Activated T-helper 2 cell treated with anti-CD3 and anti-CD28 coated beads, Interferon-gamma antibody, Interleukin-2, Interleukin-4, amounts not matched to agents 10 μg/mL and 5 μg/mL and 100 μg/mL, durations not matched to agents 14 hours and 24 hours and 36 hours (primary cell): ENCODE measurements around the gene ZCCHC3. TPM values are rescaled to one million over a fixed set of nuclear protein-coding genes. Genes with fewer than 3 reads are reported as not detected.

Experiments used
- DNase-seq: peaks from one replicate; pipeline ENCODE4 v3.0.0; 2021; ENCODE audit warnings: low spot score
- H3K27ac Mint-ChIP-seq: one replicate; pipeline ENCODE4 v1.8.0; 2021; ENCODE audit warnings: mixed read lengths
- H3K27me3 Mint-ChIP-seq: one replicate; pipeline ENCODE4 v1.8.0; 2021; ENCODE audit warnings: low read depth, mixed read lengths
- H3K36me3 Mint-ChIP-seq: one replicate; pipeline ENCODE4 v1.8.0; 2021; ENCODE audit warnings: low read depth, mixed read lengths
- H3K4me1 Mint-ChIP-seq: one replicate; pipeline ENCODE4 v1.8.0; 2021; ENCODE audit warnings: low read depth, mixed read lengths
- H3K4me3 Mint-ChIP-seq: one replicate; pipeline ENCODE4 v1.8.0; 2021; ENCODE audit warnings: low read depth, mild to moderate bottlenecking, moderate library complexity, mixed read lengths
- H3K9me3 Mint-ChIP-seq: one replicate; pipeline ENCODE4 v1.8.0; 2021; ENCODE audit warnings: mixed read lengths
- intact Hi-C: fragments of 100-400 bp; cut with micrococcal nuclease; formaldehyde crosslinking; loops from one replicate; pipeline ENCODE4 v1.15.1; 2023
- total RNA-seq: library from RNA; stranded (reverse); gene quantifications from 2 replicates; pipeline ENCODE4 v1.2.3, GENCODE V29; 2022

ZCCHC3 gene
- total RNA-seq, 1 donor from 2014 or later, result 27.6 TPM

- H3K4me1 Mint-ChIP-seq, result peaks cover 6% of the 10 kb centered on the region
- intact Hi-C loops, result no loop called here
- H3K9me3 Mint-ChIP-seq, result no peaks in the 10 kb centered on the region
- no peak for DNase-seq
- no peak overlapping the region for H3K4me3 Mint-ChIP-seq
- no peaks in the 10 kb centered on the region for H3K27me3 Mint-ChIP-seq
- no peak overlapping the region for H3K27ac Mint-ChIP-seq
- peaks cover 8% of the 10 kb centered on the region for H3K36me3 Mint-ChIP-seq
Measured at GRCh38 chr20:271528-271927, 25.8 kb upstream of the ZCCHC3 start.

- no peak for DNase-seq
- Mint-ChIP-seq H3K4me3 (no peak overlapping the region), H3K27ac (no peak overlapping the region), H3K36me3 (peaks cover 8% of the 10 kb centered on the region), H3K27me3 (no peaks in the 10 kb centered on the region), H3K4me1 (no peaks in the 10 kb centered on the region), H3K9me3 (no peaks in the 10 kb centered on the region)
- intact Hi-C loops, result no loop called here
Measured at GRCh38 chr20:272718-273117, 24.7 kb upstream of the ZCCHC3 start.

GRCh38 chr20:273884-274283 is 23.5 kb upstream of the ZCCHC3 start:
- Mint-ChIP-seq H3K4me3 (no peak overlapping the region), H3K27ac (no peak overlapping the region), H3K4me1 (no peaks in the 10 kb centered on the region), H3K9me3 (no peaks in the 10 kb centered on the region), H3K36me3 (peaks cover 14% of the 10 kb centered on the region), H3K27me3 (no peaks in the 10 kb centered on the region)
- intact Hi-C loops, result no loop called here
- DNase-seq, result no peak

- intact Hi-C loops, result no loop called here
- Mint-ChIP-seq H3K36me3 (peaks cover 14% of the 10 kb centered on the region), H3K27me3 (no peaks in the 10 kb centered on the region), H3K9me3 (no peaks in the 10 kb centered on the region), H3K27ac (no peak overlapping the region), H3K4me3 (no peak overlapping the region), H3K4me1 (no peaks in the 10 kb centered on the region)
- DNase-seq, result no peak
Measured at GRCh38 chr20:275791-276190, 21.6 kb upstream of the ZCCHC3 start.

GRCh38 chr20:276620-277495 is 20.5 kb upstream of the ZCCHC3 start:
- Mint-ChIP-seq H3K4me3 (no peak overlapping the region), H3K4me1 (no peaks in the 10 kb centered on the region), H3K27ac (no peak overlapping the region), H3K27me3 (no peaks in the 10 kb centered on the region), H3K9me3 (no peaks in the 10 kb centered on the region), H3K36me3 (peaks cover 16% of the 10 kb centered on the region)
- intact Hi-C loops, result no loop called here
- no peak for DNase-seq

GRCh38 chr20:277496-277781 is 19.9 kb upstream of the ZCCHC3 start:
- H3K4me3 Mint-ChIP-seq, result no peak overlapping the region
- DNase-seq, result no peak
- peaks cover 16% of the 10 kb centered on the region for H3K36me3 Mint-ChIP-seq
- H3K9me3 Mint-ChIP-seq, result no peaks in the 10 kb centered on the region
- H3K27ac Mint-ChIP-seq, result no peak overlapping the region
- intact Hi-C loops, result no loop called here
- H3K27me3 Mint-ChIP-seq, result no peaks in the 10 kb centered on the region
- H3K4me1 Mint-ChIP-seq, result no peaks in the 10 kb centered on the region

- H3K9me3 Mint-ChIP-seq, result no peaks in the 10 kb centered on the region
- intact Hi-C loops, result no loop called here
- peaks cover 16% of the 10 kb centered on the region for H3K36me3 Mint-ChIP-seq
- no peaks in the 10 kb centered on the region for H3K4me1 Mint-ChIP-seq
- no peak overlapping the region for H3K4me3 Mint-ChIP-seq
- no peak overlapping the region for H3K27ac Mint-ChIP-seq
- H3K27me3 Mint-ChIP-seq, result no peaks in the 10 kb centered on the region
- no peak for DNase-seq
Measured at GRCh38 chr20:278181-278580, 19.2 kb upstream of the ZCCHC3 start.

- no peaks in the 10 kb centered on the region for H3K27me3 Mint-ChIP-seq
- no peaks in the 10 kb centered on the region for H3K4me1 Mint-ChIP-seq
- intact Hi-C loops, result no loop called here
- no peak overlapping the region for H3K4me3 Mint-ChIP-seq
- no peak overlapping the region for H3K27ac Mint-ChIP-seq
- H3K9me3 Mint-ChIP-seq, result no peaks in the 10 kb centered on the region
- DNase-seq, result no peak
- peaks cover 16% of the 10 kb centered on the region for H3K36me3 Mint-ChIP-seq
Measured at GRCh38 chr20:278607-279571, 18.5 kb upstream of the ZCCHC3 start.

- H3K27ac Mint-ChIP-seq, result no peak overlapping the region
- intact Hi-C loops, result no loop called here
- peaks cover 12% of the 10 kb centered on the region for H3K4me1 Mint-ChIP-seq
- H3K4me3 Mint-ChIP-seq, result no peak overlapping the region
- H3K9me3 Mint-ChIP-seq, result no peaks in the 10 kb centered on the region
- peaks cover 10% of the 10 kb centered on the region for H3K36me3 Mint-ChIP-seq
- H3K27me3 Mint-ChIP-seq, result no peaks in the 10 kb centered on the region
- no peak for DNase-seq
Measured at GRCh38 chr20:284172-284571, 13.2 kb upstream of the ZCCHC3 start.

- H3K36me3 Mint-ChIP-seq, result peaks cover 11% of the 10 kb centered on the region
- DNase-seq, result no peak
- H3K9me3 Mint-ChIP-seq, result no peaks in the 10 kb centered on the region
- H3K27me3 Mint-ChIP-seq, result no peaks in the 10 kb centered on the region
- H3K4me3 Mint-ChIP-seq, result no peak overlapping the region
- H3K4me1 Mint-ChIP-seq, result peaks cover 19% of the 10 kb centered on the region
- no peak overlapping the region for H3K27ac Mint-ChIP-seq
- intact Hi-C loops, result no loop called here
Measured at GRCh38 chr20:286508-286907, 10.9 kb upstream of the ZCCHC3 start.

GRCh38 chr20:288956-289692 is 8.2 kb upstream of the ZCCHC3 start:
- Mint-ChIP-seq H3K36me3 (peaks cover 11% of the 10 kb centered on the region), H3K27me3 (no peaks in the 10 kb centered on the region), H3K9me3 (no peaks in the 10 kb centered on the region), H3K4me3 (no peak overlapping the region), H3K4me1 (peaks cover 19% of the 10 kb centered on the region), H3K27ac (no peak overlapping the region)
- intact Hi-C loops, result no loop called here
- DNase-seq, result no peak

GRCh38 chr20:289693-290083 is 7.7 kb upstream of the ZCCHC3 start:
- DNase-seq, result no peak
- no peak overlapping the region for H3K4me3 Mint-ChIP-seq
- intact Hi-C loops, result loop anchor here (1.0 kb wide), 1 partner anchor 38 kb away; no protein-coding TSS in a partner anchor
- no peaks in the 10 kb centered on the region for H3K9me3 Mint-ChIP-seq
- H3K27me3 Mint-ChIP-seq, result no peaks in the 10 kb centered on the region
- H3K4me1 Mint-ChIP-seq, result peaks cover 19% of the 10 kb centered on the region
- peak overlapping the region; percentile 87 for H3K27ac Mint-ChIP-seq
- peaks cover 11% of the 10 kb centered on the region for H3K36me3 Mint-ChIP-seq
